ENCODE results near the gene ST6GALNAC5.

DNA sequence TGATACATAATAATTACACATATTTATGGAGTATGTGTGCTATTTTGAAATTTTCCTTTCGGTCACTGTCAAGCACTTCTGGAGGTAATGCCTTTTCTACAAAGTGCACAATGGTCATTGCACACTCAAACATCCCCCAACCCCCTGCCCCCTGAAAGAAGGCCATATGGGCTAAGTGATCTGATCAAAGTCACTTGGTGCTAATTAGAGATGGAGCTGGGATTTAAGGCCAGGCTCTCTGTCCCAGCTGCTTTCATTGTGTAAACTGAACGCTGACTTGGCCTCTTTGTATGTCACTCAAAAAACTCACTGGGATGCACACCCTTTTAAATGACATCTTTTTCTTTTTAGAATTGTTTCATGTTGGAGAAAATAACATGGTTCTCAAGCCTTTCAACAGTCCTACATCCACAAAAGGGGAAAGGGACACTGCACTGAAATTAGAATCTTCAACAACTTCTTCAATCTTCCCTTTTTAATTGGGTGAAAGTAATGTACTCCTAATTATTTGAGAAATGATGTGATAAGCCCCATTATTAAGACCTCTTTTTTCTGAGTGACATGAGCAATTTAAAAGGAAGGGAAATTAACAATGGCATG is 149.2 kb downstream of the ST6GALNAC5 start:
- TF ChIP-seq, protein P1, sequence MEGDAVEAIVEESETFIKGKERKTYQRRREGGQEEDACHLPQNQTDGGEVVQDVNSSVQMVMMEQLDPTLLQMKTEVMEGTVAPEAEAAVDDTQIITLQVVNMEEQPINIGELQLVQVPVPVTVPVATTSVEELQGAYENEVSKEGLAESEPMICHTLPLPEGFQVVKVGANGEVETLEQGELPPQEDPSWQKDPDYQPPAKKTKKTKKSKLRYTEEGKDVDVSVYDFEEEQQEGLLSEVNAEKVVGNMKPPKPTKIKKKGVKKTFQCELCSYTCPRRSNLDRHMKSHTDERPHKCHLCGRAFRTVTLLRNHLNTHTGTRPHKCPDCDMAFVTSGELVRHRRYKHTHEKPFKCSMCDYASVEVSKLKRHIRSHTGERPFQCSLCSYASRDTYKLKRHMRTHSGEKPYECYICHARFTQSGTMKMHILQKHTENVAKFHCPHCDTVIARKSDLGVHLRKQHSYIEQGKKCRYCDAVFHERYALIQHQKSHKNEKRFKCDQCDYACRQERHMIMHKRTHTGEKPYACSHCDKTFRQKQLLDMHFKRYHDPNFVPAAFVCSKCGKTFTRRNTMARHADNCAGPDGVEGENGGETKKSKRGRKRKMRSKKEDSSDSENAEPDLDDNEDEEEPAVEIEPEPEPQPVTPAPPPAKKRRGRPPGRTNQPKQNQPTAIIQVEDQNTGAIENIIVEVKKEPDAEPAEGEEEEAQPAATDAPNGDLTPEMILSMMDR (IDR thresholded peaks at IDR 0.05): no peak
- TF ChIP-seq, protein P2, sequence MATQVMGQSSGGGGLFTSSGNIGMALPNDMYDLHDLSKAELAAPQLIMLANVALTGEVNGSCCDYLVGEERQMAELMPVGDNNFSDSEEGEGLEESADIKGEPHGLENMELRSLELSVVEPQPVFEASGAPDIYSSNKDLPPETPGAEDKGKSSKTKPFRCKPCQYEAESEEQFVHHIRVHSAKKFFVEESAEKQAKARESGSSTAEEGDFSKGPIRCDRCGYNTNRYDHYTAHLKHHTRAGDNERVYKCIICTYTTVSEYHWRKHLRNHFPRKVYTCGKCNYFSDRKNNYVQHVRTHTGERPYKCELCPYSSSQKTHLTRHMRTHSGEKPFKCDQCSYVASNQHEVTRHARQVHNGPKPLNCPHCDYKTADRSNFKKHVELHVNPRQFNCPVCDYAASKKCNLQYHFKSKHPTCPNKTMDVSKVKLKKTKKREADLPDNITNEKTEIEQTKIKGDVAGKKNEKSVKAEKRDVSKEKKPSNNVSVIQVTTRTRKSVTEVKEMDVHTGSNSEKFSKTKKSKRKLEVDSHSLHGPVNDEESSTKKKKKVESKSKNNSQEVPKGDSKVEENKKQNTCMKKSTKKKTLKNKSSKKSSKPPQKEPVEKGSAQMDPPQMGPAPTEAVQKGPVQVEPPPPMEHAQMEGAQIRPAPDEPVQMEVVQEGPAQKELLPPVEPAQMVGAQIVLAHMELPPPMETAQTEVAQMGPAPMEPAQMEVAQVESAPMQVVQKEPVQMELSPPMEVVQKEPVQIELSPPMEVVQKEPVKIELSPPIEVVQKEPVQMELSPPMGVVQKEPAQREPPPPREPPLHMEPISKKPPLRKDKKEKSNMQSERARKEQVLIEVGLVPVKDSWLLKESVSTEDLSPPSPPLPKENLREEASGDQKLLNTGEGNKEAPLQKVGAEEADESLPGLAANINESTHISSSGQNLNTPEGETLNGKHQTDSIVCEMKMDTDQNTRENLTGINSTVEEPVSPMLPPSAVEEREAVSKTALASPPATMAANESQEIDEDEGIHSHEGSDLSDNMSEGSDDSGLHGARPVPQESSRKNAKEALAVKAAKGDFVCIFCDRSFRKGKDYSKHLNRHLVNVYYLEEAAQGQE (IDR thresholded peaks at IDR 0.05; ENCODE audit: insufficient read depth in 1 of 2, low read depth in 2 of 2, low read length in 1 of 2): no peak
- TF ChIP-seq POLR2AphosphoS5 (IDR thresholded peaks at IDR 0.05; ENCODE audit: low read depth, low read length): no peak
- no peak for TF ChIP-seq SIN3A (IDR thresholded peaks at IDR 0.05; ENCODE audit: borderline replicate concordance, insufficient read depth, low read depth, low read length)

Measured in Panc1 (cell line).